ENCODE results near the gene KCNK17.

DNA sequence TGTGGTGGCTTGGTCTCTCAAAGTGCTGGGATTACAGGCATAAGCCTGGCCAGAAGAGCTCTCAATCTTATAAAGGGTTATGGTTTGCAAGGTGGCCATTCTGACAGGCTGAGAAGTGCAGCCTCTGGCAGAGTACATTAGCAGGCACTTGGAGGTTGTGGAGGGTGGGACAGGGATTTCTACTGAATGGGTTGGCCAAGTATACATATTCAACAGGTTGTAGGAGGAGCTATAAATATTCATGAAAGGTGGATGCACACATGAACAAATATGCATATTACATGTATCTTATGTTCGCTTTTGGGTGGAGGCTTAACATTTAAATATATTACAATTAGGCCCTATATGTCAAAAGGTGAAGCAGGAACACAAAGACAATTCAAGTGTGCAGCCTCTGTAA, 64.9 kb downstream of the KCNK17 start:
- TF ChIP-seq NCOA2 (IDR thresholded peaks at IDR 0.05; ENCODE audit: partially characterized antibody in 2 of 2) (no peak), POLR2AphosphoS2 (IDR thresholded peaks at IDR 0.05; ENCODE audit: low read length) (no peak), FOXK1 (CRISPR knock-in tag; IDR thresholded peaks at IDR 0.05; ENCODE audit: borderline replicate concordance) (no peak), HOMEZ (CRISPR knock-in tag; IDR thresholded peaks at IDR 0.05) (no peak), CTCF (IDR thresholded peaks at IDR 0.05 in 2 of 3, conservative IDR thresholded peaks at IDR 0.05 in 1 of 3; ENCODE audit: insufficient read depth in 2 of 3, low read depth in 1 of 3, low read length in 3 of 3) (no peak), POLR2A (conservative IDR thresholded peaks at IDR 0.05) (no peak), ELF2 (CRISPR knock-in tag; IDR thresholded peaks at IDR 0.05) (no peak), PRMT5 (CRISPR knock-in tag; IDR thresholded peaks at IDR 0.05) (no peak)
- TF ChIP-seq, protein P1, sequence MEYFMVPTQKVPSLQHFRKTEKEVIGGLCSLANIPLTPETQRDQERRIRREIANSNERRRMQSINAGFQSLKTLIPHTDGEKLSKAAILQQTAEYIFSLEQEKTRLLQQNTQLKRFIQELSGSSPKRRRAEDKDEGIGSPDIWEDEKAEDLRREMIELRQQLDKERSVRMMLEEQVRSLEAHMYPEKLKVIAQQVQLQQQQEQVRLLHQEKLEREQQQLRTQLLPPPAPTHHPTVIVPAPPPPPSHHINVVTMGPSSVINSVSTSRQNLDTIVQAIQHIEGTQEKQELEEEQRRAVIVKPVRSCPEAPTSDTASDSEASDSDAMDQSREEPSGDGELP (CRISPR knock-in tag; IDR thresholded peaks at IDR 0.05; ENCODE audit: borderline replicate concordance): no peak

Data from K562 (cell line).